NCI-H1092 treated with DMSO at 0.1 percent for 48 hours (cell line): ENCODE results near the gene PPWD1.

ENCODE experiments used
- DNase-seq: peaks from one replicate; lab custom pipeline; 2025; lab: John Stamatoyannopoulos, UW

Gene PPWD1

DNA sequence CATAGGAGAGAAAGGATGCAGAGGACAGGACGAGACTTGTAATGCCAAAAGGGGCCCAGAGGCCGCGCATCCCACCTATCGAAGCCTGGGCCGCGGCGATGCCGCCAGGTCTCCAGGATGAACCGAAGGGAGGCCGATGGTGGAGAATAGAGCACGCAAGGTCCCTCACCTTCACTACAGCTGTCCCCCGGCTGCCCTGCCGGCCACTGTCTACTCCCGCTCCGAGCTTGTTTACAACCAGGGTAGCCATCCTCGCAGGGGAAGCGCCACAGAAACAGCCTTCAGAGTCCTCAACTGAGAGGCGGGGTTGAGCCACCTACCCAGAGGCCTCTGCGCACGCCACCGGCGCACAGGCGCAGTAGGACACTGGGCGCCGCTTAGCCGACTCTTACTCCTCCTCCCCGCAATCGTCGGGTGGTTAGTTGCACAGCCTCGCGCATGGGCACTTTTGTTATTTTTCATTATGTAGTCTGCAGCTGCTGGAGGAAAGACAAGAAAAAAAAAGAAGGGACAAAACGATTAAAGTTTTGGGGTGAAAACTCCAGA, 61.0 kb downstream of the PPWD1 start, which contains the start of gene TRIM23:
TRIM23 (minus strand) TSS at position 309 of the 546 bp plus-strand sequence; CDS start at position 250, 59 bp downstream.
- peak; percentile 94 for DNase-seq

DNA sequence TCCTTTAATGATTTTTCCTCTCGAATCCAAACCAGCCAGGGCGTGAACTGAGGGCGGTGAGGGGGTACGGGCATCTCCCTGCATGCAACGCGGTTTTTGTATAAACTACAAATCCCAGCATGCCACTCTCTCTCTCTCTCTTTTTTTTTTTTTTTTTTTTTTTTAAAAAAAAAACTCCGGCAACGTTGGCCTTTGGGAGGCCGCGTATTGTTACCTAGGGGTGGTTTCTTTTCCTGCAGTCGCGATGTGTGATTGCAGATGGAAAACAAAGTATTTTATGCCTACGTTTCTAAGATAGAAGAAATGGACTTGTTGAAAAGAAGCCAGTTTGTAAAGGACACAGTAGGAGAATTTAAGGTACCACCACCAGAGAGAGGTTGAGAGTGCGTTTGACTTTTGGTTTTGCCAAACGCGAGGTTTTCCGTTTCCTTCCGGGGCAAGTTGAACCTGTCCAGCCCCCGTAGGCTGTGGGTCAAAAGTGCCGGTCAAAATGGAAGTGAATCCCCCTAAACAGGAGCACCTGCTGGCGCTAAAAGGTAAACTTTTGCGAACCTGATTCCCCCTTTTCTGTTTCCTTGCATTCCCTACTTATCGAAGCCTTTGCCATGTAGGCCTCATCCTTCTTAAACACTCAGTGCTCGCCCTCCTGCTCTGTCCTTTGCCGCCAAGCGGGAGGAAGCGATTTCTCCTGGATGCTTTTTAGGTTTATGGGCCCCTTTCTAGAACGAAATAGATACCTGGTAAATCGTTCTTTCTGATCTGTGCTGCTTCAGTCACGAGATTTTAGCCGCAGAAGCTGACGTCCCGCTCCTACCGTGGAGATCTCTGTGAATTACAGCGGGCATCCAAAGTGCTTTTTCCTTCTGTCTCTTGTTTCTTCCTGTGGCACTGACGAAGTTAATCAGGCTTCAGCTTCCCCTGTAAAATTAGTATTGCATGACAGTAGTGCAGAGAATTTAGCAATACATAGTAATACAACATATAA, 61.8 kb downstream of the PPWD1 start, which contains the start of the genes SHLD3 and TRAPPC13:
SHLD3 (plus strand) TSS at position 457 of the 985 bp plus-strand sequence. CDS start 4,561 bp downstream, outside the sequence.
TRAPPC13 (plus strand) TSS at position 457 of the 985 bp plus-strand sequence; CDS start at position 491, 34 bp downstream.
- DNase-seq: peak; percentile 94

DNA sequence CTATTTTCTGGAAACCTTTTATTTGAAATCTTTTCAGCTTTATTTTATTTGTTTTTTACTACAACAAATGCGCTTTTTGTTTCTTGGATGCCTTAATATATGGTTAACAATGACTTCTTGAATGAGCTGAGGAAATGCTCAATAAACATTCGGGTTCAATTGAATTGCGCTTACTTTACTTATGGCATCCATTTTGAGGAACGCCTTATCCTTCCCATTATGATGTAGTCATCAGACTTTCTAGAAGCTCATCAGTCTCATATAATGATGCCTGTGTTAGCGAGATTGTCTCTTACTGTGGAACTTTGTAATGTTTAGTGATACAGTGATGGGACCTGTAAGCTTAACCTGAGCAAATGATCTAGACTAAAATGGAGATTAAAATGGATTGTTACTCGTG, 62.6 kb downstream of the PPWD1 start:
- no peak for DNase-seq

DNA sequence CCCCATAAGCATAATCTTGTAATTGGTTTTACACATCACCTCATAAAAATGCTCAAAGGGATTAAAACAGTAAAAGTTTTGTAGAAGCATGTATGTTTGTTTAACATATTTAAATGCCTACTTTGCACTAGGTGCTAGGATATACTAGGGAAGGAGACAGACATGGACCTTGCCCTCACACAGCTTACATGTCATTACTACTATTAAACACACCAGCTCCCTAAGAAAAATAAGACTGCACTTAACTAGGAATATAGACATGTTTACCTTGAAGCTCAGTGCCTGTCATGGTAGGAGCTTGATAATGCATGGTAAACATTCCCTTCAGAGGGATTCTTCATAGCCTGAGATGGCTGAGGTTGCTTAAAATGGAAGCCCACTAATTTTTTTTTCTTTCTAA, 67.9 kb downstream of the PPWD1 start:
- no peak for DNase-seq
